A673 (cell line): ENCODE data around the gene LRRC70. TPM values are rescaled to one million over a fixed set of nuclear protein-coding genes. Genes with fewer than 3 reads are reported as not detected.

Experiments used
- BruUV-seq: library from RNA; stranded (reverse); fragments of 400-500 nt; replicated peaks from 2 replicates; lab custom pipeline; 2021; lab: Mats Ljungman, UMichigan
- CTCF ChIA-PET: fragments of 300-600 bp; sonication (Branson Sonifier 250); formaldehyde crosslinking; loops from one replicate; lab custom pipeline; 2022; ENCODE audit warnings: antibody characterized with exemption; lab: Charles Lee
- POLR2A ChIA-PET: fragments of 300-600 bp; sonication (Branson Sonifier 250); formaldehyde crosslinking; loops from one replicate; lab custom pipeline; 2022; ENCODE audit warnings: antibody characterized with exemption; ENCODE audit not compliant: low non-redundant PET; lab: Charles Lee
- DNase-seq: peaks from one replicate; pipeline ENCODE4 v3.0.0-alpha.2; 2015; ENCODE audit warnings: low spot score
- H3K27ac ChIP-seq: fragments of 200-600 bp; sonication (generic); 2 replicates; pipeline ENCODE4 v1.5.1; 2016; ENCODE audit warnings: mixed run types, low read depth, mild to moderate bottlenecking, mixed read lengths, antibody characterized with exemption, low read length; ENCODE audit not compliant: poor library complexity, severe bottlenecking
- H3K27me3 ChIP-seq: fragments of 200-600 bp; sonication (generic); replicated peaks from 2 replicates; pipeline ENCODE4 v1.6.1; 2017; ENCODE audit warnings: mixed run types, low read depth, mild to moderate bottlenecking, mixed read lengths, antibody characterized with exemption, low read length; ENCODE audit not compliant: insufficient read depth, poor library complexity
- H3K36me3 ChIP-seq: fragments of 200-600 bp; sonication (generic); 2 replicates; pipeline ENCODE4 v1.6.1; 2016; ENCODE audit warnings: mixed run types, mild to moderate bottlenecking, mixed read lengths, antibody characterized with exemption, low read length; ENCODE audit not compliant: insufficient read depth, poor library complexity, severe bottlenecking
- H3K4me1 ChIP-seq: fragments of 200-600 bp; sonication (generic); 2 replicates; pipeline ENCODE4 v1.6.1; 2017; ENCODE audit warnings: mixed run types, mild to moderate bottlenecking, mixed read lengths, antibody characterized with exemption, low read length; ENCODE audit not compliant: insufficient read depth, poor library complexity, severe bottlenecking
- H3K4me3 ChIP-seq: fragments of 200-600 bp; sonication (generic); 2 replicates; pipeline ENCODE4 v1.5.1; 2016; ENCODE audit warnings: low read depth, mixed run types, mild to moderate bottlenecking, mixed read lengths, low read length; ENCODE audit not compliant: poor library complexity, severe bottlenecking
- H3K9me3 ChIP-seq: fragments of 200-600 bp; sonication (generic); 2 replicates; pipeline ENCODE4 v1.6.1; 2016; ENCODE audit warnings: mixed run types, low read depth, mild to moderate bottlenecking, mixed read lengths, antibody characterized with exemption, low read length; ENCODE audit not compliant: poor library complexity, severe bottlenecking
- EZH2 ChIP-seq: fragments of 200-600 bp; sonication (generic); IDR thresholded peaks from 2 replicates; pipeline ENCODE4 v1.6.1; 2017; ENCODE audit warnings: borderline replicate concordance, low read depth, mild to moderate bottlenecking, mixed read lengths, antibody characterized with exemption, low read length; ENCODE audit not compliant: poor library complexity, severe bottlenecking
- intact Hi-C: fragments of 100-400 bp; cut with micrococcal nuclease; formaldehyde crosslinking; loops from one replicate; pipeline ENCODE4 v1.10.0; 2022; ENCODE audit not compliant: unreplicated experiment
- total RNA-seq: library from RNA; stranded (reverse); gene quantifications from 2 replicates; pipeline ENCODE4 v1.2.3, GENCODE V29; 2021
- TF ChIP-seq, protein P1 (sequence below): fragments of 300-800, 200-600 bp; sonication (generic); conservative IDR thresholded peaks from 2 replicates; pipeline ENCODE4 v1.5.1; 2017; ENCODE audit warnings: low read depth, mild to moderate bottlenecking, antibody characterized with exemption, low read length, moderate library complexity, mixed read lengths

Gene LRRC70
- total RNA-seq, 1 experiment from 2014 or later, result 2.0 TPM

- H3K9me3 ChIP-seq, result no peaks in the 10 kb centered on the region
- no TSS peak for BruUV-seq
- no peaks in the 10 kb centered on the region for H3K4me1 ChIP-seq
- CTCF ChIA-PET, result no interaction called here
- no peak overlapping the region for H3K4me3 ChIP-seq
- no peak for TF ChIP-seq EZH2
- TF ChIP-seq, protein P1, sequence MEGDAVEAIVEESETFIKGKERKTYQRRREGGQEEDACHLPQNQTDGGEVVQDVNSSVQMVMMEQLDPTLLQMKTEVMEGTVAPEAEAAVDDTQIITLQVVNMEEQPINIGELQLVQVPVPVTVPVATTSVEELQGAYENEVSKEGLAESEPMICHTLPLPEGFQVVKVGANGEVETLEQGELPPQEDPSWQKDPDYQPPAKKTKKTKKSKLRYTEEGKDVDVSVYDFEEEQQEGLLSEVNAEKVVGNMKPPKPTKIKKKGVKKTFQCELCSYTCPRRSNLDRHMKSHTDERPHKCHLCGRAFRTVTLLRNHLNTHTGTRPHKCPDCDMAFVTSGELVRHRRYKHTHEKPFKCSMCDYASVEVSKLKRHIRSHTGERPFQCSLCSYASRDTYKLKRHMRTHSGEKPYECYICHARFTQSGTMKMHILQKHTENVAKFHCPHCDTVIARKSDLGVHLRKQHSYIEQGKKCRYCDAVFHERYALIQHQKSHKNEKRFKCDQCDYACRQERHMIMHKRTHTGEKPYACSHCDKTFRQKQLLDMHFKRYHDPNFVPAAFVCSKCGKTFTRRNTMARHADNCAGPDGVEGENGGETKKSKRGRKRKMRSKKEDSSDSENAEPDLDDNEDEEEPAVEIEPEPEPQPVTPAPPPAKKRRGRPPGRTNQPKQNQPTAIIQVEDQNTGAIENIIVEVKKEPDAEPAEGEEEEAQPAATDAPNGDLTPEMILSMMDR, result no peak
- peaks cover 5% of the 10 kb centered on the region for H3K36me3 ChIP-seq
- H3K27me3 ChIP-seq, result no peaks in the 10 kb centered on the region
- intact Hi-C loops, result no loop called here
- H3K27ac ChIP-seq, result no peak overlapping the region
- POLR2A ChIA-PET, result no interaction called here
- DNase-seq, result no peak
Measured at GRCh38 chr5:62555930-62556329, 22.7 kb upstream of the LRRC70 start.

DNA sequence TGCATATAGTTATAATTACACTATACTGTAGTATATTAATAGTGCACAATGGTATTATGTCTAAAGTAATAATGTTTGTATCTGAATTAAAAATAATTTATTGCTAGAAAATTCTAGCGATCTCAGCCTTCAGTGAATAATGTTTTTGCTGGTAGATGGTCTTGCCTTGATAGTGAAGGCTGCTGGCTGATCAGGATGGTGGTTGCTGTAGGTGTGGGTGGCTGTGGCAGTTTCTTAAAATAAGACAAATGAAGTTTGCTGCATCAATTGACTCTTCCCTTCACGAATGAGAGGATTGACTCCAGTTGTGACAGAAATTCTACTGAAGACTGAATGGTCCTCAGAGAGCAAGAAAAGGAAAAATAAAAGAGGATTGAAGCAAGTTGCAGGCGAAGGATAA is 19.7 kb upstream of the LRRC70 start:
- no TSS peak for BruUV-seq
- H3K36me3 ChIP-seq, result peaks cover 5% of the 10 kb centered on the region
- TF ChIP-seq EZH2, result no peak
- TF ChIP-seq, protein P1, result no peak
- H3K27ac ChIP-seq, result no peak overlapping the region
- no peaks in the 10 kb centered on the region for H3K4me1 ChIP-seq
- H3K27me3 ChIP-seq, result no peaks in the 10 kb centered on the region
- H3K4me3 ChIP-seq, result no peak overlapping the region
- intact Hi-C loops, result no loop called here
- no peak for DNase-seq
- POLR2A ChIA-PET, result no interaction called here
- H3K9me3 ChIP-seq, result no peaks in the 10 kb centered on the region
- CTCF ChIA-PET, result no interaction called here

- H3K36me3 ChIP-seq, result peaks cover 5% of the 10 kb centered on the region
- H3K27me3 ChIP-seq, result no peaks in the 10 kb centered on the region
- H3K4me3 ChIP-seq, result no peak overlapping the region
- POLR2A ChIA-PET, result no interaction called here
- intact Hi-C loops, result no loop called here
- CTCF ChIA-PET, result no interaction called here
- no peak for DNase-seq
- no peak overlapping the region for H3K27ac ChIP-seq
- no peak for TF ChIP-seq EZH2
- TF ChIP-seq, protein P1, result no peak
- H3K9me3 ChIP-seq, result no peaks in the 10 kb centered on the region
- no TSS peak for BruUV-seq
- no peaks in the 10 kb centered on the region for H3K4me1 ChIP-seq
Measured at GRCh38 chr5:62560786-62561185, 17.8 kb upstream of the LRRC70 start.
